Thymus (tissue), 11 donors: ENCODE data around the gene TTN. TPM values are rescaled to one million over a fixed set of nuclear protein-coding genes. Genes with fewer than 3 reads are reported as not detected.
A peak's percentile ranks its signal among the peaks of the same experiment; 100 is the strongest.

Experiments
- DNase-seq, 9 donors: peaks; one replicate each; pipeline ENCODE4 v3.0.0-alpha.2; 2013; ENCODE audit warnings: low spot score in 9 of 9, low read depth in 6 of 9, missing footprints in 1 of 9
- H3K27ac ChIP-seq, 2 donors: one replicate each; pipeline ENCODE4 v1.5.1; 2013; ENCODE audit warnings: control low read depth in 1 of 2, low read depth in 1 of 2, low read length in 1 of 2, mild to moderate bottlenecking in 1 of 2, moderate library complexity in 1 of 2
- H3K27me3 ChIP-seq, 2 donors: one replicate each; pipeline ENCODE4 v1.5.1; 2013; ENCODE audit warnings: low read length in 1 of 2; ENCODE audit not compliant: control insufficient read depth in 2 of 2, insufficient read depth in 1 of 2
- H3K36me3 ChIP-seq, 2 donors: one replicate each; pipeline ENCODE4 v1.5.1; 2013; ENCODE audit warnings: low read length in 1 of 2, mild to moderate bottlenecking in 1 of 2, moderate library complexity in 1 of 2; ENCODE audit not compliant: control insufficient read depth in 2 of 2, insufficient read depth in 2 of 2
- H3K4me1 ChIP-seq, 2 donors: one replicate each; pipeline ENCODE4 v1.5.1; 2013; ENCODE audit warnings: low read length in 2 of 2; ENCODE audit not compliant: control insufficient read depth in 2 of 2, insufficient read depth in 2 of 2
- H3K4me3 ChIP-seq, 2 donors: one replicate each; pipeline ENCODE4 v1.5.1; 2013; ENCODE audit warnings: low read length in 2 of 2, control low read depth in 1 of 2, mild to moderate bottlenecking in 1 of 2
- H3K9me3 ChIP-seq, 2 donors: one replicate each; pipeline ENCODE4 v1.5.1; 2013; ENCODE audit warnings: low read length in 1 of 2, mild to moderate bottlenecking in 1 of 2; ENCODE audit not compliant: control insufficient read depth in 2 of 2, insufficient read depth in 1 of 2
- WGBS: extraction: QIAGEN DNeasy Blood & Tissue Kit; methylation state at CpG from one replicate; pipeline ENCODE4 v1.1.7; 2013; 5-methylcytosine and 5-hydroxymethylcytosine counted together
- polyA plus RNA-seq: library from polyadenylated mRNA; stranded (reverse); fragments of 200-250 nt; gene quantifications from one replicate; pipeline ENCODE4 v1.2.3, GENCODE V29; 2013
- total RNA-seq: library from RNA; stranded (reverse); fragments of 120-200 nt; gene quantifications from one replicate; pipeline ENCODE4 v1.2.4, GENCODE V29; 2013
- donor health status: healthy.

The TTN gene
- total and polyA plus RNA-seq, 2 donors: 1.1 to 5.4 TPM

DNA sequence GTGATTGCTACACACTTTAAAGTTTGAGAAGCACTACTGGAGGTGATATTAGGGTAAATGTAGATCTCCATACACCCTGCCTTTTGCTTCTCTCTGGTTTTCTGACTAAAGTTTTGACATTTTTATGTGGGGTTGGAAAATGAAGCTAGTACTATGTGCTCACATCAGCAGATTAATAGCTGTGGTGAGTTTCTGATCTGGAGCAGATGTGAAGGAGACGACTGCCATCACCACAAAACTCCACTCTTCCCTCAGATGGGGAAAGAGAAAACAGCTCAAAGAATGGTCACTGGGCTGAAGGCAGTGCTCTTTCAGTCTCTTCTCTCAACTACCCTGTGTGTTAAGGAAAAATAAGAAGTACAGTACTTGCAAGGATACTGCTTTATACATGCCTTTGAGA is 289.7 kb downstream of the TTN start:
- H3K27ac ChIP-seq: no peak overlapping the region
- DNase-seq: no peak
- 94% methylated on average over 1 of the region's 1 CpG for WGBS
- no peaks in the 10 kb centered on the region for H3K27me3 ChIP-seq
- H3K9me3 ChIP-seq: no peaks in the 10 kb centered on the region
- H3K4me3 ChIP-seq: no peak overlapping the region
- H3K4me1 ChIP-seq: no peaks in the 10 kb centered on the region
- peaks cover 0 to 7% of the 10 kb centered on the region in 2 donors for H3K36me3 ChIP-seq

DNA sequence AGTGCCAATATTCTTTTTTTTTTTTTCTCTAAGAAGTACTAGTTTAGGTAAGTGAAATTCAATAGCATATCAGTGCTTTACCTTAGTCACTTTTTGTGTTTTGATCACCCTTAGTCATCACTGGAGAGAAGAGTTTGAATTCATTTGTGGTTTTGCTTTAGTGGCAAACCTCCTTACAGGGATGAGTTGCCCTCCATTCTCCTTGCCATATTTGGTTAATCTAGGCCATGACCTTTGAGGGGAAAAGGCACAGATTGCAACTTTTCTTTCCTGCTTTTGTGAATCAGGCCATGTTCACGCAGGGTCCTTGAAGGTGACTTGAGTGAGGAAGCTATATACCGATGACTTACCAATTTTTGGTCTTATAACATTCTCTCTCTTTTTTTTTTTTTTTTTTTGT is 292.6 kb downstream of the TTN start:
- Histone ChIP-seq H3K9me3 (no peaks in the 10 kb centered on the region), H3K4me3 (no peak overlapping the region), H3K27ac (no peak overlapping the region), H3K27me3 (no peaks in the 10 kb centered on the region), H3K4me1 (no peaks in the 10 kb centered on the region), H3K36me3 (peaks cover 1 to 9% of the 10 kb centered on the region in 2 donors)
- WGBS: 90% methylated on average over 2 of the region's 2 CpGs
- DNase-seq: peak in 1 of 9 donors; percentile 28

DNA sequence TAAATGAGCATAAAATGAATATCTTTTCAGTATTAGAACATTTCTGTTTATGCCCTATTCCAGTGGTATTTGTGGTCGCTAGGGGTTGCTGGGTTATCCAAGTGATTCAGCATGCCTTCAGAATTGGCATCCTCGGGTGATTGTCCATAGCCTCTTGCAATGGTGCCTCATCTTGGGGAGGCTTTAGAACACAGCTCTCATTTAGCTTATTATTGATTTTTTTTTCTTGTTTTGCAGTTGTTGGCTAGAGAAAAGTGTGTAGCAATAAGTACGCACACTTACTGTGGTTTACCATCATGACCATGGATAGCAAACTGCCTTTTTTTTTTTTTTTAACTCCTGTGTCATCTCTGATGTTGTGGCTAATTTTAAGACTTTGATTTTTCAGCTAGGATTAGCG is 293.3 kb downstream of the TTN start:
- Histone ChIP-seq H3K4me3 (no peak overlapping the region), H3K36me3 (peaks cover 4 to 7% of the 10 kb centered on the region in 2 donors), H3K4me1 (no peaks in the 10 kb centered on the region), H3K27ac (no peak overlapping the region), H3K9me3 (no peaks in the 10 kb centered on the region), H3K27me3 (no peaks in the 10 kb centered on the region)
- DNase-seq: no peak
- 98% methylated on average over 4 of the region's 4 CpGs for whole genome bisulfite sequencing

DNA sequence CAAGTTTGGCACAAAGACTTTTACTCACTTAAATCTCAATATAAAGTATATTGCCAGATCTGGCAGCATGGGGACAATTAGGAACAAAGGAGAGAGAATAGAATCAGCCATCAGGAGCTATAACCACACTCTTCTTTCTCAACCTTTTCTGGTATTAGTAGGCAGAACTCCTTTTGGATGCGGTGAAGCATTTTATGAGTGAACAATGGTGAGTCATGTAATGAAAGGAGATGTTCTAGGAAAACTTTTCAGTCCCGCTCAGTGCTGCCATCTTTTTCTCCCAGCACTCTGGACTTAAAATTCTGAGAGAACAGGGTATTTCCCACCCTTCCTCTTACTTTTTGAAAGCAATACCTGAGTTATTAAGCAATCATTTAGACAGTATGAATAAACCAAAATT is 294.7 kb downstream of the TTN start:
- H3K4me3 ChIP-seq: no peak overlapping the region
- WGBS: 100% methylated on average over 2 of the region's 2 CpGs
- no peaks in the 10 kb centered on the region for H3K9me3 ChIP-seq
- no peak overlapping the region for H3K27ac ChIP-seq
- no peaks in the 10 kb centered on the region for H3K27me3 ChIP-seq
- H3K36me3 ChIP-seq: peaks cover 3 to 4% of the 10 kb centered on the region in 2 donors
- no peak for DNase-seq
- H3K4me1 ChIP-seq: no peaks in the 10 kb centered on the region

DNA sequence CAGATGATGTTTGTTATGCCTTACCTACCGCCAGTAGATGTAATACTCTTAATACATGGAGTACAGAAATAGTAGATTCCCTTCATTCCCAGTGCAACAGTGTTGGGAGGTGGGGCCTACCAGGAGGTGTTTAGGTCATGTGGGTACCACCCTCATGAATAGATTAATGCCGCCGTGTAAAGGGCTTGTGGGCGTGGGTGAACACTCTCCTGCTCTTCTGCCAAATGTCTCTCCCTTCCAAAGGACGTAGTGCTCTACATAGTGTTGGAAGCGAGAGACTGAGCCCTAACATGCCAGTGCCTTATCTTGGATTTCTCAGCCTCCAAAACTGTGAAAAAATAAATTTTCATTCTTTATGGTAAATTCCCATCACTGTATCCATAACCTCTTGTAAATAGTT is 296.8 kb downstream of the TTN start:
- over 99% methylated on average over 6 of the region's 6 CpGs for WGBS
- no peaks in the 10 kb centered on the region for H3K9me3 ChIP-seq
- no peaks in the 10 kb centered on the region for H3K4me1 ChIP-seq
- DNase-seq: no peak
- H3K36me3 ChIP-seq: peaks cover 3 to 6% of the 10 kb centered on the region in 2 donors
- H3K27me3 ChIP-seq: no peaks in the 10 kb centered on the region
- no peak overlapping the region for H3K4me3 ChIP-seq
- no peak overlapping the region for H3K27ac ChIP-seq

DNA sequence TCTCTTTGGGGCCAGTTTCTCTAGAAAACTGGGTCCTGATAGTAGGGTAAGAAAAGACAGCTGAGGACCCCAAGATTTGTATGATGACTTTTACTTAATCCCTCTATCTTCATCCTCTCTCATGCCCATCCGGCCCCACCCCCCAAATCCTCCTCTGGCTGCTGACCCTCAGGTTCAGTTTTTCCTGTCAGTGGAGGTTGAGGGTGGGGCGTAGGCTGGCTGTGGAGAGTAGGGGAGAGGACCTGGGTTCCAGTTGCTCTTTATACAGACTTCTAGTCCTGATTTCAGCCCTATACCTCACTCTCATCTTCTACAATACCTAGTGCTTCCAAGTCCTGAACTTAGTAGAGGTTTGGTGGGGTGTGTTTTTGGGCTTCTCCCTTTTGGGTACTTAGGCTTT is 298.6 kb downstream of the TTN start:
- Histone ChIP-seq H3K27ac (no peak overlapping the region), H3K27me3 (no peaks in the 10 kb centered on the region), H3K4me3 (no peak overlapping the region), H3K36me3 (peaks cover 3 to 10% of the 10 kb centered on the region in 2 donors), H3K4me1 (no peaks in the 10 kb centered on the region), H3K9me3 (no peaks in the 10 kb centered on the region)
- 99% methylated on average over 2 of the region's 2 CpGs for WGBS
- DNase-seq: no peak

DNA sequence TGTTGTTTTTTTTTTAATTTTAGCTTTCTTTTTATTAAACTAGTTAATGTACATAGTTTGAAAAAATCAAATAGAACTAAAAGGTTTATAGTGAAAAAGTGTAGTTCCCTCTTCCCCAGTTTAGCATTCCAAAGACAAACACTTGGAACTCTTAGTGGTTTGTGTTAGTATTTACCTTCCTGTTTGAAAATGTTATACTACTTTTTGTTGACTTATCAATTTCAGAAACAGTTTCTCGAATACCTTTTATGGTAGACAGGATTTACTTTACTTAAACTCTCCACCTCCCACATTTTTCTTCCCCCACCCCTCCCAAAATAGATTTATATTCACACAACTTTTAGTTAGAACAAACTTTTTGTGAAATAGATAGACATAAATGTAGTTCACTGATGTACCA is 300.3 kb downstream of the TTN start:
- H3K27me3 ChIP-seq: no peaks in the 10 kb centered on the region
- 100% methylated on average over 1 of the region's 1 CpG for WGBS
- no peaks in the 10 kb centered on the region for H3K4me1 ChIP-seq
- H3K27ac ChIP-seq: no peak overlapping the region
- H3K9me3 ChIP-seq: no peaks in the 10 kb centered on the region
- no peak overlapping the region for H3K4me3 ChIP-seq
- DNase-seq: no peak
- H3K36me3 ChIP-seq: peaks cover 3 to 27% of the 10 kb centered on the region in 2 donors

DNA sequence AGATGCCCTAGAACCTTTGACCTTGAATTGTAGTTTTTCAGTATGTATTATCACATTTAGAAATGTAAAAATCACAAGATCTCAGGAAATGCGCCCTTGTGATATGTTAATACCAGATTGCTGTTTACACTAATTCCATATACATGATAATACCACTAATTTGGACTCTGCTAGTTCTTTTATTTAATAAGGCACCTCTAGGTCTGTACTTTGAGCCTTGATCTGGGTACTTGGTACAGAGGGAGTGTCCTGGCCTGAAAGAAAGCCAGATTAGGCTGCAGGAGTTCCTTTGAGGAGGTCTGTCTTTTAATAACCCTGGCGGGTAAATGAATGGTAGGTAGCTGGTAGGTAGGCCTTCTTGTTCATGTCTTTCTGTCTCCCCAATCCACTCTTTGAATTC is 300.7 kb downstream of the TTN start:
- peaks cover 3 to 31% of the 10 kb centered on the region in 2 donors for H3K36me3 ChIP-seq
- H3K4me1 ChIP-seq: no peaks in the 10 kb centered on the region
- no peak overlapping the region for H3K4me3 ChIP-seq
- no peak overlapping the region for H3K27ac ChIP-seq
- no peaks in the 10 kb centered on the region for H3K27me3 ChIP-seq
- no peak for DNase-seq
- 98% methylated on average over 2 of the region's 2 CpGs for WGBS
- no peaks in the 10 kb centered on the region for H3K9me3 ChIP-seq

DNA sequence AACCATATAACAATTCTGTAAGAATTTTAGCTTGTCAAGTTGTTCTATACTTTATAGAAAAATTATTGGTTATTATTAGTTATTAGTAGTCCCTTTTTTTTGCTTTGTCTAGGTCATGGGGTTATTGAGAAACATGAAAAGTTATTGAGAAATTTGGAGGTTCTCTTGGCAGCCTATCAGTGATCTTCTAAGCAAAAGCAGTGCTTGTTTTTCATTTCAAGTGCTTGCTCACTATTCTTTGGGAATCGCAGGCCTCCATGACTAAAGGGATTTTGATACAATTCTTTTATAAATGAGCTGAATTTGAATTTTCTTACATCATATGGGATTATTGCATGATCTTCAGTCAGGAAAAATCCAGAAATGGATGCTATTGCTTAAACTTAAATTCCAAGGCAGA is 301.1 kb downstream of the TTN start:
- DNase-seq: no peak
- H3K4me1 ChIP-seq: no peaks in the 10 kb centered on the region
- 99% methylated on average over 1 of the region's 1 CpG for WGBS
- no peaks in the 10 kb centered on the region for H3K27me3 ChIP-seq
- no peak overlapping the region for H3K4me3 ChIP-seq
- H3K36me3 ChIP-seq: peaks cover 3 to 34% of the 10 kb centered on the region in 2 donors
- H3K27ac ChIP-seq: no peak overlapping the region
- no peaks in the 10 kb centered on the region for H3K9me3 ChIP-seq

DNA sequence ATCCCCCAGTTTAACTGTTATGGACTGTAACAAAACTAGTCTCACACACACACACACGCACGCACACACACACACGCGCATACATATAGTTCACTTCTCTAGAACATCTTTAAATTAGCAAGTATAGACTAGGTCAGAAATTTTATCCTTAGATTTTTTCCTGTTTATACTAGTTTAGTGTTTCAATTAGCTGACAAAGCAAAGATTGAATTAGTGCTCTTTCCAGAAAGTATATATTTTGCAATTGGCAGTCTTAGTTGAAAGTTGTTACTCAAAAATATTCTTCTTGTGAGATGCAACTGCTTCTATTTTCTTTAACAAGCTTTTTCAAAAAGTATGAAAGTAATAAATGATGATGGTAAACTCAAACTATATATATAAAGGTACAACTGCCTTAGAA is 304.5 kb downstream of the TTN start:
- DNase-seq: no peak
- WGBS: 98% methylated on average over 4 of the region's 4 CpGs
- H3K4me3 ChIP-seq: no peak overlapping the region
- no peak overlapping the region for H3K27ac ChIP-seq
- no peaks in the 10 kb centered on the region for H3K4me1 ChIP-seq
- H3K27me3 ChIP-seq: no peaks in the 10 kb centered on the region
- peaks cover 4 to 46% of the 10 kb centered on the region in 2 donors for H3K36me3 ChIP-seq
- no peaks in the 10 kb centered on the region for H3K9me3 ChIP-seq
